CD14-positive monocyte (primary cell): ENCODE results near the gene CGRRF1. TPM values are rescaled to one million over a fixed set of nuclear protein-coding genes. Genes with fewer than 3 reads are reported as not detected.

Experiments
- DNase-seq, 3 donors: peaks; one replicate each; pipeline ENCODE4 v3.0.0-alpha.2; 2011 to 2022
- H2AFZ ChIP-seq: 2 replicates; pipeline ENCODE4 v1.6.0; 2012; ENCODE audit warnings: mild to moderate bottlenecking, low read depth, low read length, inconsistent platforms; ENCODE audit not compliant: insufficient read depth, poor library complexity, severe bottlenecking
- H3K27ac ChIP-seq, 2 donors: 1 replicate in 1 of 2; 2 replicates in 1 of 2; pipeline ENCODE4 v1.5.1; 2012 to 2013; ENCODE audit warnings: low read length in 2 of 2, control low read depth in 1 of 2, inconsistent platforms in 1 of 2, low read depth in 1 of 2, mild to moderate bottlenecking in 1 of 2
- H3K27me3 ChIP-seq, 2 donors: one replicate each; pipeline versions ENCODE4 v1.6.0 to v1.6.1; 2011 to 2013; ENCODE audit warnings: low read length in 2 of 2; ENCODE audit not compliant: control insufficient read depth in 2 of 2, insufficient read depth in 2 of 2
- H3K36me3 ChIP-seq, 2 donors: replicated peaks in 1 of 2; 1 replicate in 1 of 2; 2 replicates in 1 of 2; pipeline versions ENCODE4 v1.5.1 to v1.6.1; 2012 to 2013; ENCODE audit warnings: low read length in 2 of 2, control low read depth in 1 of 2, inconsistent platforms in 1 of 2, mild to moderate bottlenecking in 1 of 2; ENCODE audit not compliant: insufficient read depth in 2 of 2, control insufficient read depth in 1 of 2
- H3K4me1 ChIP-seq, 2 donors: 1 replicate in 1 of 2; 2 replicates in 1 of 2; pipeline versions ENCODE4 v1.5.1 to v1.6.1; 2012 to 2013; ENCODE audit warnings: low read length in 2 of 2, control low read depth in 1 of 2, inconsistent platforms in 1 of 2, mild to moderate bottlenecking in 1 of 2, moderate library complexity in 1 of 2; ENCODE audit not compliant: insufficient read depth in 2 of 2, control insufficient read depth in 1 of 2
- H3K4me2 ChIP-seq: replicated peaks from 2 replicates; pipeline ENCODE3; 2012; ENCODE audit warnings: low read length, moderate library complexity, mild to moderate bottlenecking; ENCODE audit not compliant: poor library complexity, severe bottlenecking; ENCODE audit errors: extremely low read depth
- H3K4me3 ChIP-seq, 3 experiments: fragments of 200-600 bp in 1 of 3; sonication (generic) in 1 of 3; replicated peaks in 1 of 3; 1 replicate in 2 of 3; 2 replicates in 1 of 3; pipeline ENCODE4 v1.5.1; 2011 to 2013; ENCODE audit warnings: low read length in 3 of 3, mild to moderate bottlenecking in 3 of 3, control low read depth in 2 of 3, low read depth in 2 of 3, inconsistent platforms in 1 of 3, moderate library complexity in 1 of 3
- H3K79me2 ChIP-seq: 2 replicates; pipeline ENCODE4 v1.6.0; 2012; ENCODE audit warnings: mild to moderate bottlenecking, control low read depth, inconsistent platforms, low read length, moderate library complexity; ENCODE audit not compliant: insufficient read depth
- H3K9ac ChIP-seq: 2 replicates; pipeline ENCODE4 v1.6.0; 2017; ENCODE audit warnings: low read length, mild to moderate bottlenecking; ENCODE audit not compliant: insufficient read depth, poor library complexity, severe bottlenecking
- H3K9me3 ChIP-seq, 2 donors: replicated peaks in 1 of 2; 1 replicate in 1 of 2; 2 replicates in 1 of 2; pipeline versions ENCODE4 v1.5.1 to v1.6.1; 2012 to 2013; ENCODE audit warnings: low read length in 2 of 2, control low read depth in 1 of 2; ENCODE audit not compliant: control insufficient read depth in 1 of 2, insufficient read depth in 1 of 2
- H4K20me1 ChIP-seq: 2 replicates; pipeline ENCODE4 v1.6.0; 2012; ENCODE audit warnings: mild to moderate bottlenecking, low read length, control low read depth, moderate library complexity; ENCODE audit not compliant: insufficient read depth
- H3K27ac Mint-ChIP-seq, 7 donors: one replicate each; pipeline ENCODE4 v1.8.0; 2020; ENCODE audit warnings: mild to moderate bottlenecking in 7 of 7, mixed read lengths in 7 of 7, moderate library complexity in 6 of 7, inconsistent platforms in 2 of 7
- H3K27me3 Mint-ChIP-seq, 3 donors: one replicate each; pipeline ENCODE4 v1.8.0; 2021 to 2022; ENCODE audit warnings: low read depth in 3 of 3, mild to moderate bottlenecking in 3 of 3, mixed read lengths in 3 of 3, moderate library complexity in 3 of 3, inconsistent platforms in 1 of 3
- H3K36me3 Mint-ChIP-seq, 2 donors: one replicate each; pipeline ENCODE4 v1.8.0; 2020; ENCODE audit warnings: mixed read lengths in 2 of 2, inconsistent platforms in 1 of 2, mild to moderate bottlenecking in 1 of 2
- H3K4me1 Mint-ChIP-seq: one replicate; pipeline ENCODE4 v1.8.0; 2020; ENCODE audit warnings: mild to moderate bottlenecking, mixed read lengths
- H3K4me3 Mint-ChIP-seq, 2 donors: one replicate each; pipeline ENCODE4 v1.8.0; 2020; ENCODE audit warnings: mild to moderate bottlenecking in 2 of 2, mixed read lengths in 2 of 2, moderate library complexity in 1 of 2
- H3K9me3 Mint-ChIP-seq, 7 donors: one replicate each; pipeline ENCODE4 v1.8.0; 2020 to 2022; ENCODE audit warnings: mixed read lengths in 7 of 7, mild to moderate bottlenecking in 6 of 7, moderate library complexity in 6 of 7, inconsistent platforms in 2 of 7
- whole genome bisulfite sequencing: methylation state at CpG from one replicate; pipeline ENCODE4 v1.1.5; 2013; ENCODE audit warnings: missing lambda C conversion rate; ENCODE audit not compliant: insufficient coverage; 5-methylcytosine and 5-hydroxymethylcytosine counted together
- intact Hi-C, 2 donors: fragments of 100-400 bp; cut with micrococcal nuclease; formaldehyde crosslinking; loops; one replicate each; pipeline versions ENCODE4 v1.15.0 to v1.15.1; 2023
- polyA plus RNA-seq, 3 donors: library from polyadenylated mRNA; depleted of rRNA in 1 of 3; unstranded in 2 of 3; stranded (reverse) in 1 of 3; fragments of 300-500 nt in 2 of 3; fragments of >200 nt in 1 of 3; fragmentation: Illumina TruSeq in 2 of 3; gene quantifications; 1 replicate in 2 of 3; 2 replicates in 1 of 3; pipeline ENCODE4 v1.2.3, GENCODE V29; 2012 to 2021
- TF ChIP-seq, protein P1 (sequence below): fragments of 200-600 bp; IDR thresholded peaks from one replicate; pipeline ENCODE4 v1.8.0; 2022; ENCODE audit warnings: antibody characterized with exemption, mild to moderate bottlenecking

Gene CGRRF1
- polyA plus RNA-seq, 3 donors: 5.8 to 19.4 (median 18.6) TPM

- Mint-ChIP-seq H3K9me3 (peaks cover 0 to 2% (median 0%) of the 10 kb centered on the region in 7 donors), H3K4me3 (no peak overlapping the region), H3K27me3 (peaks cover 0 to 6% (median 3%) of the 10 kb centered on the region in 3 donors), H3K4me1 (peaks cover 4% of the 10 kb centered on the region), H3K27ac (no peak overlapping the region), H3K36me3 (no peaks in the 10 kb centered on the region)
- Histone ChIP-seq H3K27ac (no peak overlapping the region), H3K9me3 (no peaks in the 10 kb centered on the region), H3K9ac (no peak overlapping the region), H3K4me3 (no peak overlapping the region), H3K79me2 (no peaks in the 10 kb centered on the region), H4K20me1 (no peaks in the 10 kb centered on the region), H2AFZ (no peak overlapping the region), H3K36me3 (no peaks in the 10 kb centered on the region), H3K27me3 (no peaks in the 10 kb centered on the region), H3K4me2 (no peak overlapping the region), H3K4me1 (no peaks in the 10 kb centered on the region)
- no peak for DNase-seq
- intact Hi-C loops: no loop called here
- WGBS: no CpG with 5 or more reads among the region's 3 CpGs
- TF ChIP-seq, protein P1, sequence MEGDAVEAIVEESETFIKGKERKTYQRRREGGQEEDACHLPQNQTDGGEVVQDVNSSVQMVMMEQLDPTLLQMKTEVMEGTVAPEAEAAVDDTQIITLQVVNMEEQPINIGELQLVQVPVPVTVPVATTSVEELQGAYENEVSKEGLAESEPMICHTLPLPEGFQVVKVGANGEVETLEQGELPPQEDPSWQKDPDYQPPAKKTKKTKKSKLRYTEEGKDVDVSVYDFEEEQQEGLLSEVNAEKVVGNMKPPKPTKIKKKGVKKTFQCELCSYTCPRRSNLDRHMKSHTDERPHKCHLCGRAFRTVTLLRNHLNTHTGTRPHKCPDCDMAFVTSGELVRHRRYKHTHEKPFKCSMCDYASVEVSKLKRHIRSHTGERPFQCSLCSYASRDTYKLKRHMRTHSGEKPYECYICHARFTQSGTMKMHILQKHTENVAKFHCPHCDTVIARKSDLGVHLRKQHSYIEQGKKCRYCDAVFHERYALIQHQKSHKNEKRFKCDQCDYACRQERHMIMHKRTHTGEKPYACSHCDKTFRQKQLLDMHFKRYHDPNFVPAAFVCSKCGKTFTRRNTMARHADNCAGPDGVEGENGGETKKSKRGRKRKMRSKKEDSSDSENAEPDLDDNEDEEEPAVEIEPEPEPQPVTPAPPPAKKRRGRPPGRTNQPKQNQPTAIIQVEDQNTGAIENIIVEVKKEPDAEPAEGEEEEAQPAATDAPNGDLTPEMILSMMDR: no peak
Measured at GRCh38 chr14:54580933-54581332, 71.2 kb downstream of the CGRRF1 start.

DNA sequence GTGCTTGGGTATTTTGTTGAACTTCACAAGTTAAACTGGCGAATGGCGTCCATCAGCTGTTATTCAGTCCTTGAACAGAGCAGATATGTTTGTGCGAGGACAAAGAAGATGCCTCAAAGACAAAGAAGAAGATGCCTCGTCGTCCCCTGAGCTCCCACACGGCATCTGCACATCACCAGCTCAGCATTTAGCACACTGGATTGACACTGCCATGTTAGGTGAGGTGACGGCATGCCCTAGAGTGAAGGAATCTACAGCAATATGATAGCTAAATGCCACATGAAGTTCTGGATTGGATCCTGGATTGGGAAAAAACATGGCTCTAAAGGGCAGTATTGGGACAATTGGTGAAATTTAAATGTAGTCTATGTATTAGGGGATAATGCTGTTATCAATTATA, 72.6 kb downstream of the CGRRF1 start:
- no peaks in the 10 kb centered on the region for H3K79me2 ChIP-seq
- H4K20me1 ChIP-seq: no peaks in the 10 kb centered on the region
- H3K4me2 ChIP-seq: no peak overlapping the region
- no peak for DNase-seq
- H3K4me1 Mint-ChIP-seq: peaks cover 4% of the 10 kb centered on the region
- peaks cover 0 to 4% (median 2%) of the 10 kb centered on the region in 3 donors for H3K27me3 Mint-ChIP-seq
- H3K27me3 ChIP-seq: no peaks in the 10 kb centered on the region
- intact Hi-C loops: no loop called here
- no peak overlapping the region for H3K27ac Mint-ChIP-seq
- H2AFZ ChIP-seq: no peak overlapping the region
- no peaks in the 10 kb centered on the region for H3K36me3 ChIP-seq
- H3K4me1 ChIP-seq: no peaks in the 10 kb centered on the region
- H3K9me3 ChIP-seq: no peaks in the 10 kb centered on the region
- no peak overlapping the region for H3K9ac ChIP-seq
- peaks cover 0 to 2% (median 0%) of the 10 kb centered on the region in 7 donors for H3K9me3 Mint-ChIP-seq
- H3K4me3 Mint-ChIP-seq: no peak overlapping the region
- 100% methylated on average over 6 of the region's 7 CpGs for WGBS
- TF ChIP-seq, protein P1: no peak
- H3K36me3 Mint-ChIP-seq: no peaks in the 10 kb centered on the region
- no peak overlapping the region for H3K27ac ChIP-seq
- H3K4me3 ChIP-seq: no peak overlapping the region
